ENCODE results near the gene YJU2. TPM values are rescaled to one million over a fixed set of nuclear protein-coding genes. Genes with fewer than 3 reads are reported as not detected.
"Not testable (repeated sequence)": the region's sequence is repeated elsewhere in the genome, so short reads cannot be mapped to it uniquely, and the experiment has no call there.

The YJU2 gene
- total and polyA plus RNA-seq, 5 donors from 2014 or later, result 24.8 to 37.7 (median 28.5) TPM

DNA sequence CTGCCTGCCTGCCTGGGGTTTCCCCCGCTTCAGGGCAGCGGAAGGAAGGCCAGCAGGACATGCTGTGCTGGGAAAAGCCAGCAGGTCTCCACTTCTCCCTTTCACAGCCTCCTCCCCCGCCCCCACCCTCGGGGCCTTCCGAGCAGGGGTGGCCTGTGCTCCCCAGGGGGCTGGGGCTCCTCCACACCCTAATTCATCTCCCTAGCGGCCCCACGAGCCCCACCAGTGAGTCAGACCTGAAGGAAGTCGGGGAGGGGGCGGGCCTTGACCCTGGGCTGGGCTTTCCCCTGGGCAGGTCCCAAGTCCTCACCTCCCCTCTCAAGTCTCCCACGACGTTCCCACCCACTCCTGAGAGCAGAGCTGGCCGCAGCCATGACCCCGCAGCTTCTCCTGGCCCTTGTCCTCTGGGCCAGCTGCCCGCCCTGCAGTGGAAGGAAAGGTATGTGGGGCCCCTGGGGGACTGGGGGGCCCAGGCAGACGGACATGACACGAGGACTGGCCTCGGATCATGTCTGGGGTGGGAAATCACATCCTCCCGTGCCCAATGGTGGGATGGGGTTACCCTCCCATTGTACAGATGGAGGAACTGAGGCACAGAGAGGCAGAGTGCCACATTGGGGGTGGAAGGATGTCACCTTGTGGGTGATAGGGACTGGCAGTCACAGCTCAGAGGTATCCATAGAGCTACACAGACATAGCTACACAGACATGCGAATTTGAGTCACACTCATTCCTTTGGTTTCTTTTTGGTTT lies 17.5 kb upstream of the YJU2 start, which contains the start of gene EBI3:
TSS of gene EBI3 (plus strand) at position 345 of the 753 bp plus-strand sequence. CDS start at position 373, 28 bp downstream.
- no peak within 1 kb of the TSS for H3K27ac Mint-ChIP-seq
- Histone ChIP-seq H3K9me3 (ENCODE audit: control insufficient read depth in 2 of 2, low read length in 2 of 2) (no peaks in the 10 kb centered on the region), H3K4me1 (ENCODE audit: control insufficient read depth, insufficient read depth, low read length, poor library complexity, severe bottlenecking) (peaks cover 8% of the 10 kb centered on the region), H3K36me3 (ENCODE audit: control insufficient read depth, insufficient read depth, low read length) (no peaks in the 10 kb centered on the region), H3K27ac (ENCODE audit: insufficient read depth, low read length, poor library complexity, severe bottlenecking) (no peak within 1 kb of the TSS), H3K4me3 (ENCODE audit: low read depth, low read length) (no peak within 1 kb of the TSS), H3K27me3 (ENCODE audit: control insufficient read depth, insufficient read depth, low read length) (no peaks in the 10 kb centered on the region)
- no peaks in the 10 kb centered on the region for H3K27me3 Mint-ChIP-seq
- H3K4me3 Mint-ChIP-seq, result no peak within 1 kb of the TSS
- DNase-seq (peak in 1 of 3 donors; percentile 15), ATAC-seq (ENCODE audit: low read depth in 2 of 2) (peak; percentile 42 to 48)
- no peaks in the 10 kb centered on the region for H3K9me3 Mint-ChIP-seq
- no peaks in the 10 kb centered on the region for H3K36me3 Mint-ChIP-seq
- H3K4me1 Mint-ChIP-seq, result peaks cover 0 to 4% (median 2%) of the 10 kb centered on the region in 4 donors

DNA sequence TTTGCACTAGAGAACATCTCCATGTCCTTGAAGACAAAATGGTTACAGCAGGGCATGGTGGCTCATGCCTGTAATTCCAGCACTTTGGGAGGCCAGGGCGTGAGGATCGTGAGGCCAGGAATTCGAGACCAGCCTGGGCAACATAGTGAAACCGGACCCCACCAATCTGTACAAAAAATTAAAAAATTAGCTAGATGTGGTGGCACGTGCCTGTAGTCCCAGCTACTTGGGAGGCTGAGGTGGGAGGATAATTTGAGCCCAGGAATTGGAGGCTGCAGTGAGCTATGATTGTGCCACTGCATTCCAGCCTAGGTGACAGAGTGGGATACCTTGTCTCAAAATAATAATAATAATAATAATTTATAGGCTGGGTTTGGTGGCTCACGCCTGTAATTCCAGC lies 16.6 kb upstream of the YJU2 start:
- not testable (repeated sequence) for H3K27me3 Mint-ChIP-seq; H3K4me1 ChIP-seq (ENCODE audit: control insufficient read depth, insufficient read depth, low read length, poor library complexity, severe bottlenecking); H3K36me3 Mint-ChIP-seq; H3K27ac Mint-ChIP-seq; H3K4me3 Mint-ChIP-seq; ATAC-seq (ENCODE audit: low read depth in 2 of 2); H3K27me3 ChIP-seq (ENCODE audit: control insufficient read depth, insufficient read depth, low read length); H3K27ac ChIP-seq (ENCODE audit: insufficient read depth, low read length, poor library complexity, severe bottlenecking); H3K4me1 Mint-ChIP-seq; H3K9me3 Mint-ChIP-seq; H3K36me3 ChIP-seq (ENCODE audit: control insufficient read depth, insufficient read depth, low read length); H3K9me3 ChIP-seq (ENCODE audit: control insufficient read depth in 2 of 2, low read length in 2 of 2); DNase-seq; H3K4me3 ChIP-seq (ENCODE audit: low read depth, low read length)

DNA sequence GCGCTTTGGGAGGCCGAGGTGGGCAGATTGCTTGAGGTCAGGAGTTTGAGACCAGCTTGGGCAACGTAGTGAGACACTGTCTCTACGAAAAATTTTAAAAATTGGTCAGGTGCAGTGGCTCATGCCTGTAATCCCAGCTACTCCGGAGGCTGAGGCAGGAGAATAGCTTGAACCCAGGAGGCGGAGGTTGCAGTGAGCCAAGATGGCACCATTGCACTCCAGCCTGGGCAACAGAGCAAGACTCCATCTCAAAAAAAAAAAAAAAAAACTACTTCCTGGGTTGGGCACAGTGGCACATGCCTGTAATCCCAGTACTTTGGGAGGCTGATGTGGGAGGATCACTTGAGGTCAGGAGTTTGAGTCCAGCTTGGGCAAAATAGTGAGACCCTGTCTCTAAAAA lies 15.4 kb upstream of the YJU2 start:
- H3K4me1 ChIP-seq (ENCODE audit: control insufficient read depth, insufficient read depth, low read length, poor library complexity, severe bottlenecking); DNase-seq; H3K4me1 Mint-ChIP-seq; H3K27ac Mint-ChIP-seq; H3K27ac ChIP-seq (ENCODE audit: insufficient read depth, low read length, poor library complexity, severe bottlenecking); H3K27me3 Mint-ChIP-seq; H3K4me3 ChIP-seq (ENCODE audit: low read depth, low read length); H3K4me3 Mint-ChIP-seq; H3K9me3 Mint-ChIP-seq; ATAC-seq (ENCODE audit: low read depth in 2 of 2); H3K27me3 ChIP-seq (ENCODE audit: control insufficient read depth, insufficient read depth, low read length); H3K36me3 ChIP-seq (ENCODE audit: control insufficient read depth, insufficient read depth, low read length); H3K9me3 ChIP-seq (ENCODE audit: control insufficient read depth in 2 of 2, low read length in 2 of 2); H3K36me3 Mint-ChIP-seq: not testable (repeated sequence)

DNA sequence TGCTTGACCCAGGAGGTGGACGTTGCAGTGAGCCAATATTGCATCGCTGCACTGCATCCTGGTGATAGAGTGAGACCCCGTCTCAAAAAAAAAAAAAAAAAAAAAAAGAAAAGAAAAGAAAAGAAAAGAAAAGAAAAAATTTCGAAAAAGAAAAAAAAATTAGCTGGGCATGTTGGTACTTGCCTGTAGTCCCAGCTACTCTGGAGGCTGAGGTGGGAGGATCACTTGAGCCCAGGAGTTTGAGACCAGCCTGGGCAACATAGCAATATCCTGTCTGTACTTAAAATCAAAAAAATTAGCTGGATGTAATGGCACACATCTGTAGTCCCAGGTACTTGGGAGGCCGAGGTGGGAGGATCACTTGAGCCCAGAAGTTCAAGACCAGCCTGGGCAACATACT lies 14.7 kb upstream of the YJU2 start:
- not testable (repeated sequence) for DNase-seq; H3K27ac Mint-ChIP-seq; H3K4me1 ChIP-seq (ENCODE audit: control insufficient read depth, insufficient read depth, low read length, poor library complexity, severe bottlenecking); H3K4me1 Mint-ChIP-seq; H3K36me3 Mint-ChIP-seq; H3K9me3 Mint-ChIP-seq; H3K4me3 ChIP-seq (ENCODE audit: low read depth, low read length); H3K27me3 Mint-ChIP-seq; ATAC-seq (ENCODE audit: low read depth in 2 of 2); H3K27me3 ChIP-seq (ENCODE audit: control insufficient read depth, insufficient read depth, low read length); H3K27ac ChIP-seq (ENCODE audit: insufficient read depth, low read length, poor library complexity, severe bottlenecking); H3K9me3 ChIP-seq (ENCODE audit: control insufficient read depth in 2 of 2, low read length in 2 of 2); H3K36me3 ChIP-seq (ENCODE audit: control insufficient read depth, insufficient read depth, low read length); H3K4me3 Mint-ChIP-seq

DNA sequence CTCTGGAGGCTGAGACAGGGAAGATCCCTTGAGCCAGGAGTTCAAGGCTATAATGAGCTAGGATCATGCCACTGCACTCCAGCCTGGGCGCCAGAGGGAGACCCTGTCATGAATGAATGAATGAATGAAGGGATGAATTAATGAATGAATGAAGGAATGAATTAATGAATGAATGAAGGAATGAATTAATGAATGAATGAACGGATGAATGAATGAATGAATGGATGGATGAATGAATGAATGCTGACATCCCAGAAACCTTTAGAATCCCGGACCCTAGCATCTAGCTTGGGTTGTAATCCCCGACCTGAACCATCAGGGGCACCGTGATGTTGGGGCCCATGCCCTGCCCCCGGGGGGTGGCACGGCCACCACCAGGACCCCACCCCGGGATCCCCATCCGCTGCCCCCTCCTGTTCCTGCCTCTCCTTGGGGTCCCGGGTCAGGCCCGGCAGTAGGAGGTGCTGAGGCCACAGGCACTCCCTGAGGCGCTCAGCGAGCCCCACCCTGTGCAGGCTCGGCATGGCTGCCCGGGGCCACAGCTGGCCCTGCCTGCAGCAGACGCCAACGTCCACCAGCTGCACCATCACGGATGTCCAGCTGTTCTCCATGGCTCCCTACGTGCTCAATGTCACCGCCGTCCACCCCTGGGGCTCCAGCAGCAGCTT lies 14.1 kb upstream of the YJU2 start:
- H3K27ac ChIP-seq (ENCODE audit: insufficient read depth, low read length, poor library complexity, severe bottlenecking), result no peak overlapping the region
- peaks cover 8% of the 10 kb centered on the region for H3K4me1 ChIP-seq (ENCODE audit: control insufficient read depth, insufficient read depth, low read length, poor library complexity, severe bottlenecking)
- no peak for DNase-seq
- H3K9me3 ChIP-seq (ENCODE audit: control insufficient read depth in 2 of 2, low read length in 2 of 2), result no peaks in the 10 kb centered on the region
- Mint-ChIP-seq H3K4me1 (peaks cover 0 to 4% (median 2%) of the 10 kb centered on the region in 4 donors), H3K36me3 (no peaks in the 10 kb centered on the region), H3K27me3 (no peaks in the 10 kb centered on the region), H3K27ac (no peak overlapping the region), H3K4me3 (no peak overlapping the region), H3K9me3 (no peaks in the 10 kb centered on the region)
- H3K4me3 ChIP-seq (ENCODE audit: low read depth, low read length), result no peak overlapping the region
- no peaks in the 10 kb centered on the region for H3K36me3 ChIP-seq (ENCODE audit: control insufficient read depth, insufficient read depth, low read length)
- ATAC-seq (ENCODE audit: low read depth in 2 of 2), result no peak
- no peaks in the 10 kb centered on the region for H3K27me3 ChIP-seq (ENCODE audit: control insufficient read depth, insufficient read depth, low read length)

DNA sequence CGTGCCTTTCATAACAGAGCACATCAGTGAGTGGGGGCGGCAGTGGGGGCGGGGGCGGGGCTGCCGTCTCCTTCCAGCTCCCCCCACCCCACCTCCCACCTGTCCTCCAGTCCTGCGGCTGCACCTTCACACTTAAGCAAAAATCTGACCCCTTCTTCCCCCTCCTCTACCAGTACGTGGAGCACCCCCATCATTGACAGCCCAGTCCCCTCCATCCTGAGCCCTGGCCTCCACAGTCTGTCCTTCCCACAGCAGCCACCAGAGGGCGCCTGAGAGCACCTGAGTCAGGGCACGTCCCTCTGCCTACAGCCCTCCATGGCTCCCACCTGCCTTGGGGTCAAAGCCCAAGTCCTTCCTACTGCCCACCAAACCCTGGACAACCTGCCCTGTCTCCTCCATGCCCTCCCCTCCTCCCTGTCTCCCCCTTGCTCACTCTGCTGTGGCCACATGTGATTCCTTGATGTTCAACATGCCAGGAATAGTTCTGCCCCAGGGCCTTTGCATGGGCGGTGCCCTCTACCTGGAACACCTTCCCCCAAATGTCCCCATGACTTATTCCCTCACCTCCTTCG lies 13.5 kb upstream of the YJU2 start:
- no peaks in the 10 kb centered on the region for H3K9me3 ChIP-seq (ENCODE audit: control insufficient read depth in 2 of 2, low read length in 2 of 2)
- no peak overlapping the region for H3K4me3 ChIP-seq (ENCODE audit: low read depth, low read length)
- H3K27ac ChIP-seq (ENCODE audit: insufficient read depth, low read length, poor library complexity, severe bottlenecking), result no peak overlapping the region
- peaks cover 8% of the 10 kb centered on the region for H3K4me1 ChIP-seq (ENCODE audit: control insufficient read depth, insufficient read depth, low read length, poor library complexity, severe bottlenecking)
- ATAC-seq (ENCODE audit: low read depth in 2 of 2) (peak in 1 of 2 donors; percentile 57), DNase-seq (peak; percentile 39 to 53 (median 49))
- no peaks in the 10 kb centered on the region for H3K27me3 Mint-ChIP-seq
- H3K9me3 Mint-ChIP-seq, result peaks cover 0 to 1% (median 0%) of the 10 kb centered on the region in 7 donors
- peaks cover 0 to 4% (median 2%) of the 10 kb centered on the region in 4 donors for H3K4me1 Mint-ChIP-seq
- no peaks in the 10 kb centered on the region for H3K27me3 ChIP-seq (ENCODE audit: control insufficient read depth, insufficient read depth, low read length)
- no peaks in the 10 kb centered on the region for H3K36me3 Mint-ChIP-seq
- no peak overlapping the region for H3K4me3 Mint-ChIP-seq
- H3K27ac Mint-ChIP-seq, result no peak overlapping the region
- H3K36me3 ChIP-seq (ENCODE audit: control insufficient read depth, insufficient read depth, low read length), result no peaks in the 10 kb centered on the region

DNA sequence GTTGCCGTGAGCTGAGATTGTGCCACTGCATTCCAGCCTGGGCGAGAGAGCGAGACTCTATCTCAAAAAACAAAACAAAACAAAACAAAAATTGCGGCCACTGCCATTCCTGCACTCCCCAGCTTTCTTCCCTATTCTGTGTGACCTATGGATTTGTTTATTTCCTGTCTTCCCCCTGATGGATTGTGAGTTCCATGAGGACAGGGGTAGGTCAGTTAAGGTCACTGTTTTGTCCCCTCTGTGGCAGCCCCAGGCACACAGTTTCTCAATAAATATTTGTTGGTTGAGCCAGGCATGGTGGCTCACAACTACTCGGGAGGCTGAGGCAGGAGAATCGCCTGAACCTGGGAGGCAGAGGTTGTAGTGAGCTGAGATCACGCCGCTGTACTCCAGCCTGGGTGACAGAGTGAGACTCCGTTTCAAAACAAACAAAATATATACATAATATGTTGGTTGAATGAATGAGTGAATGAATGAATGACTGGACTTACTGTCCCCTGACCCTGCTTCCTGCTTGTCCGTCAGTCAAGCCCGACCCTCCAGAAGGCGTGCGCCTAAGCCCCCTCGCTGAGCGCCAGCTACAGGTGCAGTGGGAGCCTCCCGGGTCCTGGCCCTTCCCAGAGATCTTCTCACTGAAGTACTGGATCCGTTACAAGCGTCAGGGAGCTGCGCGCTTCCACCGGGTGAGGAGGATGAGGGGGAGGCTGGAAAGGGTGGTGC lies 12.6 kb upstream of the YJU2 start:
- Mint-ChIP-seq H3K9me3 (peaks cover 0 to 1% (median 0%) of the 10 kb centered on the region in 7 donors), H3K27ac (no peak overlapping the region), H3K4me3 (no peak overlapping the region), H3K36me3 (no peaks in the 10 kb centered on the region), H3K4me1 (peaks cover 0 to 4% (median 2%) of the 10 kb centered on the region in 4 donors), H3K27me3 (no peaks in the 10 kb centered on the region)
- Histone ChIP-seq H3K36me3 (ENCODE audit: control insufficient read depth, insufficient read depth, low read length) (no peaks in the 10 kb centered on the region), H3K27ac (ENCODE audit: insufficient read depth, low read length, poor library complexity, severe bottlenecking) (no peak overlapping the region), H3K27me3 (ENCODE audit: control insufficient read depth, insufficient read depth, low read length) (no peaks in the 10 kb centered on the region), H3K4me1 (ENCODE audit: control insufficient read depth, insufficient read depth, low read length, poor library complexity, severe bottlenecking) (peaks cover 4% of the 10 kb centered on the region), H3K4me3 (ENCODE audit: low read depth, low read length) (no peak overlapping the region), H3K9me3 (ENCODE audit: control insufficient read depth in 2 of 2, low read length in 2 of 2) (no peaks in the 10 kb centered on the region)
- ATAC-seq (ENCODE audit: low read depth in 2 of 2) (no peak), DNase-seq (no peak)
